Brain microvascular endothelial cell (primary cell): Measurements from ENCODE around the gene PSRC1.

Experiments
- DNase-seq: peaks from one replicate; pipeline ENCODE4 v3.0.0-alpha.2; 2020
- H3K27ac ChIP-seq: fragments of 250-450 bp; sonication (Bioruptor Pico); 2 replicates; pipeline ENCODE4 v1.5.1; 2020; ENCODE audit warnings: mild to moderate bottlenecking, moderate library complexity
- H3K27me3 ChIP-seq: fragments of 250-450 bp; sonication (Bioruptor Pico); replicated peaks from 2 replicates; pipeline ENCODE4 v1.5.1; 2020; ENCODE audit warnings: mild to moderate bottlenecking
- H3K36me3 ChIP-seq: fragments of 250-450 bp; sonication (Bioruptor Pico); replicated peaks from 2 replicates; pipeline ENCODE4 v1.5.1; 2020; ENCODE audit warnings: mild to moderate bottlenecking
- H3K4me3 ChIP-seq: 2 replicates; pipeline ENCODE4 v1.5.1; 2011; ENCODE audit warnings: low read depth, mild to moderate bottlenecking, control low read depth, low read length, moderate library complexity
- CTCF ChIP-seq: IDR thresholded peaks from 2 replicates; pipeline ENCODE4 v1.5.1; 2011; ENCODE audit warnings: low read depth, mild to moderate bottlenecking, moderate library complexity, low read length, control low read depth, inconsistent platforms; ENCODE audit errors: missing control alignments
- in situ Hi-C: cut with HindIII; loops from 2 replicates; pipeline ENCODE4 v1.10.0; 2017; ENCODE audit warnings: low sequenced_read_pairs, low pct_ligation_motif_present

Gene PSRC1

GRCh38 chr1:109282497-109282951 is 421 bp downstream of the PSRC1 start:
- peaks cover 2% of the 10 kb centered on the region for H3K36me3 ChIP-seq
- no peak for DNase-seq
- peak overlapping the region; percentile 75 for H3K27ac ChIP-seq
- no peak for TF ChIP-seq CTCF
- H3K27me3 ChIP-seq: no peaks in the 10 kb centered on the region
- in situ Hi-C loops: no loop called here
- peak overlapping the region; percentile 85 for H3K4me3 ChIP-seq

- TF ChIP-seq CTCF: no peak
- no peak overlapping the region for H3K27ac ChIP-seq
- no peaks in the 10 kb centered on the region for H3K27me3 ChIP-seq
- in situ Hi-C loops: no loop called here
- no peak for DNase-seq
- peaks cover 2% of the 10 kb centered on the region for H3K36me3 ChIP-seq
- peak overlapping the region; percentile 85 for H3K4me3 ChIP-seq
These were observed 1.1 kb downstream of the PSRC1 start for GRCh38 chr1:109281680-109282496.

DNA sequence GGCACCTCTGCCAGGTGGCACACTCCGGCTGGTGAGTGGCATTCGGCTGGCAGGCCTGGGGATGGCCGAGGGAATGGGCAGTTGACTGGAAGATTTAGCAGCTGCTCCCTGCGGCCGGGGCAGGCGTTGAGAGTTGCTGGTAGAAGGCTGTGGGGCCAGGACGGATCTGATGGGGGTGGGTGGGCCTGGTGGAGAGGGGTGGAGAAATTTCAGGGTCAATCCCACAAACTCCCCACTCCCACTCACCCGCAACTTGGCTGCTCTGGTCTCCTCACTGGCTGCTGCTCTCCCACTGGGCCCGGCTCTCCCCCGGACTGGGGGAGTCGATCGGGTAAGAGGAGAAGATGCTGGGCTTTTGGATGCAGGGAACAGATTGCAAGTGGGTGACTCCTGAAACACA is 2.1 kb downstream of the PSRC1 start:
- no peak overlapping the region for H3K4me3 ChIP-seq
- H3K27me3 ChIP-seq: no peaks in the 10 kb centered on the region
- TF ChIP-seq CTCF: no peak
- H3K36me3 ChIP-seq: peaks cover 2% of the 10 kb centered on the region
- no peak for DNase-seq
- no peak overlapping the region for H3K27ac ChIP-seq
- in situ Hi-C loops: no loop called here

DNA sequence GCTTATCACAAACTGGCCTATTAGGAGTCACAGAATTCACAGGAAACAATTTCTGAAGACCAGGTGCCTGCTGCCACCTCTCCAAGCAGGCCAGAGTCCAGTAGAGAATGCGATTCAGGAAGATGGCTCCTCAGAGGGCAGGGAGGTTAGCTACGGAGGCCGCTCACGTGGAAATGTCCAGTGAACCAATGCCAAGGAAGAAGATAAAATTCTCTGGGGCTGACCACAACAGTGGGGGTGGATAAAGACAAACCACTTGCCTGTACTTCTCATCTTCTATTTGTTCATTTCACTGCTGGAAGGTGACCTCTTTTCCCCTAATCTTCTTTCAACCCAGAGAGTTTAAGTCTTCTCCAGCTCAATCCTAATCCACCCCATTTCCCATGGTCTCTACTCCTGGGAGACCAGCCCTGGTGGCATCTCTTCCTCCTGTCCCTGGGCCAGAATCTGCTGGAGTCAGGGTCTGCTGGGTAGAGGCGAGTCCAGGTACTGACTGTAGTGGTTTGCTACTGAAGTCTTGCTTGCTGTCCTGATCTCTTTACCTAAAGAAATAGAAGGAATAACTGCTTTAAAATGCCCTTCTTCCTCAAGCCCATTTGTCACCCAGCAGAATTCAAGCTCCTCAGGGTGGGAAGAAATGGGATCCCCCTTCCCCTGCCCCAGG is 3.2 kb downstream of the PSRC1 start:
- peaks cover 2% of the 10 kb centered on the region for H3K36me3 ChIP-seq
- in situ Hi-C loops: no loop called here
- no peak for DNase-seq
- no peaks in the 10 kb centered on the region for H3K27me3 ChIP-seq
- H3K4me3 ChIP-seq: no peak overlapping the region
- no peak overlapping the region for H3K27ac ChIP-seq
- TF ChIP-seq CTCF: no peak

- Histone ChIP-seq H3K36me3 (peaks cover 2% of the 10 kb centered on the region), H3K27me3 (no peaks in the 10 kb centered on the region), H3K27ac (no peak overlapping the region), H3K4me3 (no peak overlapping the region)
- peak; percentile 95 for TF ChIP-seq CTCF
- DNase-seq: peak; percentile 72
- in situ Hi-C loops: no loop called here
These were observed 5.3 kb downstream of the PSRC1 start for GRCh38 chr1:109277434-109278204.
